Measurements from ENCODE around the gene RSAD1. TPM values are rescaled to one million over a fixed set of nuclear protein-coding genes. Genes with fewer than 3 reads are reported as not detected.
A peak's percentile ranks its signal among the peaks of the same experiment; 100 is the strongest.

The RSAD1 gene
- total RNA-seq, 2 donors from 2014 or later = 24.9 to 25.4 TPM

DNA sequence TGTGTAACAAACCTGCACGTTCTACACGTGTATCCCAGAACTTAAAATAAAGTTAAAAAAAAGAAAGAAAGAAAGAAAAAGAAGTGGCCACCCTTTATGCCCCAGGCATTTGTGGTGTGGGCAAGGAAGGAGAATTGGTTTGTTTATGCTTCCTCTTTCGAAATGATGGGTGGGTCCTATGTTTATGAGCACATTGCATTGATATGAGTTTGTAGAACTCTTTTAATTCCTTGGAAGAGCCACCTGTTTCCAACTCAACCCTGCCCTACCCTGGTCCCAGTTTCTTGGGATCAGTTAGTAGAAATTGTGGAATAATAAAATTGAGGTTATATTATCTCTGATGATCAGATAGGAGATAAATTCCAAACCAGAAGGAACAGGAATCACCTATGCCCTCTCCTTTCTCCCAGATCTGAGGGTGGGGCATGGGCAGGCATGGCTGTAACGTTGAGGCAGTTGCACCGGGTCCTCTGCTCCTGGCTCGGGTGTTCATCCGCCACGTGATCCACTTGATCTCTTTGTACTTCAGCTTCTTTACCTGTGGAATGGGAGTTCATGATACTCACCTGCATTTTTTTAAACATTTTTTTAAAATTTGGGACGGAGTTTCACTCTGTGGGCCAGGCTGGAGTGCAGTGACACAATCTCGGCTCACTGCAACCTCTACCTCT is 25.9 kb upstream of the RSAD1 start:
- DNase-seq (ENCODE audit: low spot score) = no peak

GRCh38 chr17:50453901-50454300 is 24.8 kb upstream of the RSAD1 start:
- intact Hi-C loops (cut with DNase I) = no loop called here
- no peak for DNase-seq (ENCODE audit: low spot score)

More for the DNA sequence above, 25.9 kb upstream of the RSAD1 start:
- intact Hi-C loops (cut with DNase I) = no loop called here

- intact Hi-C loops (cut with DNase I) = no loop called here
- no peak for DNase-seq (ENCODE audit: low spot score)
These were observed 21.0 kb upstream of the RSAD1 start for GRCh38 chr17:50457621-50458020.

DNA sequence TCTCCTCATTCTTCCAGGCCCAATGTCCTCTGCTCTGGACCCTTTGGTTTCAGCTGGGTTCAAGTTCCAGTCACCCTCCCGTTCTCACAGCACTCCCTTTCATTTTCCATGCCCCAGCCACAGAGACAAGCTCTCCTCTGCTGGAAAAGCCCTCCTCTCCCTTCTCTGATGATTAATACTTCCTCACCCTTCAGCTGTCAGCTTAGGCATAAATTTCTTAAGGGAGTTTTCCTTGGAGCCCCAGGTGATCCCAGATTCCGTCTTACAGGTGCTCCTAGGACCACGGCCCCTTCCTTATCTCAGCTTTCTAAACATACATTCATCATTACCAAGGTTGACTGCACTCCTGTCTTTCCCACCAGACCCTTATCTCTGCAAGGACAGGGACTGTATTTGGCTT is 20.4 kb upstream of the RSAD1 start:
- intact Hi-C loops (cut with DNase I) = no loop called here
- no peak for DNase-seq (ENCODE audit: low spot score)

GRCh38 chr17:50458701-50459676 is 19.7 kb upstream of the RSAD1 start:
- intact Hi-C loops (cut with DNase I) = no loop called here

DNA sequence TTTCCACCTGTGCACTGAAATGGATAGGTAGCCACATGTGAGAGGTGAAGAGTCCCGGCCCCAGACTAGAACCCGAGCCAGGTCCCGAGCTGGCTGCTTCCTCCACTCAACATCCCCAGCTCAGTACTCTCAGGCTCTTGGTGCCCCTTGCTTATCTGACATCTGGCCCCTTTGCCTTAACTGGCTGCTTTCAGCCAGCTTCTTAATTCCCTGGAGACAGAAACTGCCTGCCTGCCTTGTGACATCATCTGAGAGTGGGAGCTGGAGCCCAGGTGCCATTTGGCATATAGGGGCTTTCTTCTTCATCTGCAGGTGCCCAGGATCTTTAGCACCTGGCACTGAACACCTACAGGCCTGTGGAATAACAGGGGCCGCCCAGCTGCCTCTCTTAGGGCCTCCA is 18.9 kb upstream of the RSAD1 start:
- intact Hi-C loops (cut with DNase I) = no loop called here
- DNase-seq (ENCODE audit: low spot score) = no peak

More at GRCh38 chr17:50458701-50459676, 19.7 kb upstream of the RSAD1 start:
- no peak for DNase-seq (ENCODE audit: low spot score)

- no peak for DNase-seq (ENCODE audit: low spot score)
- intact Hi-C loops (cut with DNase I) = no loop called here
These were observed 17.7 kb upstream of the RSAD1 start for GRCh38 chr17:50460831-50461526.

GRCh38 chr17:50461550-50462132 is 17.0 kb upstream of the RSAD1 start:
- intact Hi-C loops (cut with DNase I) = no loop called here
- no peak for DNase-seq (ENCODE audit: low spot score)

GRCh38 chr17:50462446-50462845 is 16.2 kb upstream of the RSAD1 start:
- DNase-seq (ENCODE audit: low spot score) = peak; percentile 29
- intact Hi-C loops (cut with DNase I) = no loop called here

GRCh38 chr17:50464121-50464520 is 14.5 kb upstream of the RSAD1 start:
- intact Hi-C loops (cut with DNase I) = no loop called here
- no peak for DNase-seq (ENCODE audit: low spot score)

DNA sequence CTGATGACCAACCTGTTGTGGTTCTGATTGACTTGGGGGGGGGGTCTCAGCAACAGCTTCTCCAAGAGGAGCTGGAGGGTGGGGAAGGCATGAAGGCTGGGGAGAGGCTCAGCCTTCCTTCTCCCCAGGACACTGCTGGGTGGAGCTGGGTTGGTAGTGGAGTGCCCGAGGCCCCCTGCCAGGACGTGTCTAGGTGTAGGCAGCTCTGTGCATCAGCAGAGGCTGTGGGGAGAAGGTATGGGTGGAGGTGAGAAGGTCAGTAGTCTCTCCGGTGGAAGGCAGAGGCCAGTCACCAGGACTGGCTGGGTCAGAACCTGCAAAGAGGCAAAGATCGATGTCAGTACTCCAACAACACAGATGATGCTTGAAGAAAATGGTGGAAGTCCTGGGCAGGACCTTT is 13.9 kb upstream of the RSAD1 start:
- peak; percentile 64 for DNase-seq (ENCODE audit: low spot score)
- intact Hi-C loops (cut with DNase I) = no loop called here

- DNase-seq (ENCODE audit: low spot score) = peak; percentile 58
- intact Hi-C loops (cut with DNase I) = no loop called here
These were observed 13.5 kb upstream of the RSAD1 start for GRCh38 chr17:50465171-50465570.

DNA sequence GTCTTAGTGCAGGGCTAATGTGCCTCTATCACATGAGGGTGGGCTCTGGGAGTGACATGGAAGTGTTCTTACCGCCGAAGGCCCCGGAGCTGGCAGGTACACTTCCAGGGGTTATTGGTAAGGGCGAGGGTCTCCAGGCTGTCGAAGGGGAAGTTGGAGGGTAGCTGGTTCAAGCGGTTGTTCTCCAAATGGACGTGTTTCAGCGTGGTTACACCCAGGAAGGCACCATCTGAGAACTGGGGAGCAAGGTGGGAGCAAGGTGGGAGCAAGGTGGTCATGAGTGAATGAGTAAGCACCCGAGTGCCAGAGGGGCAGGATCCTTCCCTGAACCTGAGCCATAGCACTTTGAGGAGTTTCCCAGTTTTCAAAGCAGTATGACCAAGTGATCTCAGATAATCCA is 13.0 kb upstream of the RSAD1 start:
- intact Hi-C loops (cut with DNase I) = no loop called here
- peak; percentile 41 for DNase-seq (ENCODE audit: low spot score)

DNA sequence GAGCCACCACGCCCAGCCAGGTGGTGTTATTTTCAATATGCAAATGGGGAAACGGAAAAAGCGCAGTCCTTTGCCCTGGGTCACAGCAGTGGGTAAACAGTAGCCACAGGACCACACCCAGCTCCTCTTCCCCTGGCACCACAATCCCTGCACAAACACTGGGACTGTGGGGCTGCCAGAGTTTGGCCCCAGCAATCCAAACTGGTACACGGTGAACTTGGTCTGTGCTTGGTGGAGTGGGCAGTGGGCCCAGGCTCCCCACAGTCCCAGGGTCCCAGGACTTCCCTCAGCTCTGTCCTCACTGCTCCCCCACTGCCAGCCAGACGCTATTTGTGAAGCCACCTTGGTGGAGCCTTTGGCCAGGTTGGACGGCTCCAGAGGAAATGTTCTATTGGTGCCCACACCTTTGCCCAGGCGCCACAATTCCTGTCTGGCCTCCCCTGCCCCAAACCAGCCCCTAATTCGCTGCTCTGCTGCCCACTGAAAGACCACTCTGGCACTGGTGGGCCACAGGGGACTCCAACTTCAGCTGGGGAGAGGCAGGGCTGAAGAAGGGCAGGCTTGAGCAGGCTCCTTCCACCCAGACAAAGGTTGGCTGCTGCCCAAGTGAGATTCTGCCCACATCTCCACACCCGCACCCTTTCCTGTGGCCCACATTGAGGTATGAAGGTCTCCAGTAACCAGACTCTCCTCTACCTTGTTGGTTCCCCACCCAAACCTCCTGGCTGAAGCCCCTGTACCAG is 12.1 kb upstream of the RSAD1 start:
- intact Hi-C loops (cut with DNase I) = no loop called here

GRCh38 chr17:50467114-50467854 is 11.4 kb upstream of the RSAD1 start:
- intact Hi-C loops (cut with DNase I) = no loop called here
- peak; percentile 31 for DNase-seq (ENCODE audit: low spot score)

More for the DNA sequence above, 12.1 kb upstream of the RSAD1 start:
- peak; percentile 54 for DNase-seq (ENCODE audit: low spot score)

GRCh38 chr17:50467855-50468303 is 10.8 kb upstream of the RSAD1 start:
- intact Hi-C loops (cut with DNase I) = no loop called here
- DNase-seq (ENCODE audit: low spot score) = peak; percentile 79

- intact Hi-C loops (cut with DNase I) = no loop called here
- peak; percentile 81 for DNase-seq (ENCODE audit: low spot score)
These were observed 10.1 kb upstream of the RSAD1 start, which contains the start of gene CHAD for GRCh38 chr17:50468304-50469207. Gene CHAD (minus strand): TSS chr17:50468880. CDS start chr17:50468813, 67 bp downstream.
